Natural killer cell (primary cell): Measurements from ENCODE around the gene AIP. TPM values are rescaled to one million over a fixed set of nuclear protein-coding genes. Genes with fewer than 3 reads are reported as not detected.
A peak's percentile ranks its signal among the peaks of the same experiment; 100 is the strongest.

Source experiments
- ATAC-seq, 3 donors: fragments of 150-1000 bp in 2 of 3; fragments of 200-7000 bp in 1 of 3; cut with Tn5 transposase; 1 replicate in 1 of 3; 2 replicates in 2 of 3; pipeline ENCODE4 v1.10.0; 2021; ENCODE audit warnings: mild to moderate bottlenecking in 2 of 3, moderate library complexity in 2 of 3
- DNase-seq, 2 donors: peaks; one replicate each; pipeline versions ENCODE4 v3.0.0 to v3.0.0-alpha.2; 2013 to 2021; ENCODE audit warnings: mixed read lengths in 1 of 2
- H3K27ac ChIP-seq: one replicate; pipeline ENCODE4 v1.5.1; 2013; ENCODE audit warnings: mild to moderate bottlenecking, low read length
- H3K27me3 ChIP-seq: one replicate; pipeline ENCODE4 v1.6.1; 2013; ENCODE audit warnings: low read length; ENCODE audit not compliant: control insufficient read depth, insufficient read depth
- H3K36me3 ChIP-seq: one replicate; pipeline ENCODE4 v1.6.1; 2013; ENCODE audit warnings: low read length; ENCODE audit not compliant: control insufficient read depth, insufficient read depth
- H3K4me1 ChIP-seq: one replicate; pipeline ENCODE4 v1.6.1; 2013; ENCODE audit warnings: low read length; ENCODE audit not compliant: control insufficient read depth, insufficient read depth
- H3K4me3 ChIP-seq: one replicate; pipeline ENCODE4 v1.5.1; 2013; ENCODE audit warnings: low read length
- H3K9me3 ChIP-seq: one replicate; pipeline ENCODE4 v1.6.1; 2013; ENCODE audit warnings: low read length; ENCODE audit not compliant: control insufficient read depth, insufficient read depth
- H3K27ac Mint-ChIP-seq, 2 donors: one replicate each; pipeline ENCODE4 v1.8.0; 2022; ENCODE audit warnings: mild to moderate bottlenecking in 2 of 2, mixed read lengths in 2 of 2, moderate library complexity in 1 of 2
- H3K27me3 Mint-ChIP-seq, 2 donors: one replicate each; pipeline ENCODE4 v1.8.0; 2022; ENCODE audit warnings: low read depth in 2 of 2, mixed read lengths in 2 of 2
- H3K36me3 Mint-ChIP-seq: one replicate; pipeline ENCODE4 v1.8.0; 2022; ENCODE audit warnings: mixed read lengths
- H3K4me1 Mint-ChIP-seq, 2 donors: one replicate each; pipeline ENCODE4 v1.8.0; 2022; ENCODE audit warnings: mixed read lengths in 2 of 2
- H3K4me3 Mint-ChIP-seq: one replicate; pipeline ENCODE4 v1.8.0; 2022; ENCODE audit warnings: mild to moderate bottlenecking, moderate library complexity, mixed read lengths
- H3K9me3 Mint-ChIP-seq, 2 donors: one replicate each; pipeline ENCODE4 v1.8.0; 2022; ENCODE audit warnings: mixed read lengths in 2 of 2
- WGBS: methylation state at CpG from one replicate; pipeline ENCODE4 v1.1.7; 2013; ENCODE audit warnings: missing lambda C conversion rate; ENCODE audit not compliant: insufficient coverage; 5-methylcytosine and 5-hydroxymethylcytosine counted together
- intact Hi-C: fragments of 100-400 bp; cut with micrococcal nuclease; formaldehyde crosslinking; loops from one replicate; pipeline ENCODE4 v1.14.2; 2022
- total RNA-seq, 4 donors: library from RNA; stranded (reverse); fragments of 120-200 nt in 1 of 4; gene quantifications; one replicate each; pipeline versions ENCODE4 v1.2.3 to v1.2.4, GENCODE V29; 2013 to 2022
- TF ChIP-seq, protein P1 (sequence below): fragments of 200-600 bp; IDR thresholded peaks from one replicate; pipeline ENCODE4 v1.8.0; 2022; ENCODE audit warnings: antibody characterized with exemption

The AIP gene
- total RNA-seq, 3 donors from 2014 or later (not counting 1 experiment from before 2014, with no cell fraction given): 93.3 to 113 (median 98.1) TPM

DNA sequence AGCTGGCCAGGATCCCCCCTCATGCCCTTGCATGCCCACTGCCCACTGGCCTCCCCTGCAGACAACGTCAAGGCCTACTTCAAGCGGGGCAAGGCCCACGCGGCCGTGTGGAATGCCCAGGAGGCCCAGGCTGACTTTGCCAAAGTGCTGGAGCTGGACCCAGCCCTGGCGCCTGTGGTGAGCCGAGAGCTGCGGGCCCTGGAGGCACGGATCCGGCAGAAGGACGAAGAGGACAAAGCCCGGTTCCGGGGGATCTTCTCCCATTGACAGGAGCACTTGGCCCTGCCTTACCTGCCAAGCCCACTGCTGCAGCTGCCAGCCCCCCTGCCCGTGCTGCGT lies 7.9 kb downstream of the AIP start:
- no peaks in the 10 kb centered on the region for H3K9me3 Mint-ChIP-seq
- Histone ChIP-seq H3K9me3 (no peaks in the 10 kb centered on the region), H3K27ac (no peak overlapping the region), H3K27me3 (no peaks in the 10 kb centered on the region), H3K4me3 (no peak overlapping the region), H3K4me1 (peaks cover 27% of the 10 kb centered on the region), H3K36me3 (peaks cover 79% of the 10 kb centered on the region)
- TF ChIP-seq, protein P1, sequence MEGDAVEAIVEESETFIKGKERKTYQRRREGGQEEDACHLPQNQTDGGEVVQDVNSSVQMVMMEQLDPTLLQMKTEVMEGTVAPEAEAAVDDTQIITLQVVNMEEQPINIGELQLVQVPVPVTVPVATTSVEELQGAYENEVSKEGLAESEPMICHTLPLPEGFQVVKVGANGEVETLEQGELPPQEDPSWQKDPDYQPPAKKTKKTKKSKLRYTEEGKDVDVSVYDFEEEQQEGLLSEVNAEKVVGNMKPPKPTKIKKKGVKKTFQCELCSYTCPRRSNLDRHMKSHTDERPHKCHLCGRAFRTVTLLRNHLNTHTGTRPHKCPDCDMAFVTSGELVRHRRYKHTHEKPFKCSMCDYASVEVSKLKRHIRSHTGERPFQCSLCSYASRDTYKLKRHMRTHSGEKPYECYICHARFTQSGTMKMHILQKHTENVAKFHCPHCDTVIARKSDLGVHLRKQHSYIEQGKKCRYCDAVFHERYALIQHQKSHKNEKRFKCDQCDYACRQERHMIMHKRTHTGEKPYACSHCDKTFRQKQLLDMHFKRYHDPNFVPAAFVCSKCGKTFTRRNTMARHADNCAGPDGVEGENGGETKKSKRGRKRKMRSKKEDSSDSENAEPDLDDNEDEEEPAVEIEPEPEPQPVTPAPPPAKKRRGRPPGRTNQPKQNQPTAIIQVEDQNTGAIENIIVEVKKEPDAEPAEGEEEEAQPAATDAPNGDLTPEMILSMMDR: no peak
- H3K4me1 Mint-ChIP-seq: peaks cover 23 to 29% of the 10 kb centered on the region in 2 donors
- no peaks in the 10 kb centered on the region for H3K36me3 Mint-ChIP-seq
- H3K27ac Mint-ChIP-seq: peak overlapping the region in 1 of 2 donors; percentile 33
- DNase-seq: no peak
- WGBS: 97% methylated on average over 15 of the region's 15 CpGs
- intact Hi-C loops: no loop called here
- H3K4me3 Mint-ChIP-seq: no peak overlapping the region
- ATAC-seq: no peak
- H3K27me3 Mint-ChIP-seq: no peaks in the 10 kb centered on the region

DNA sequence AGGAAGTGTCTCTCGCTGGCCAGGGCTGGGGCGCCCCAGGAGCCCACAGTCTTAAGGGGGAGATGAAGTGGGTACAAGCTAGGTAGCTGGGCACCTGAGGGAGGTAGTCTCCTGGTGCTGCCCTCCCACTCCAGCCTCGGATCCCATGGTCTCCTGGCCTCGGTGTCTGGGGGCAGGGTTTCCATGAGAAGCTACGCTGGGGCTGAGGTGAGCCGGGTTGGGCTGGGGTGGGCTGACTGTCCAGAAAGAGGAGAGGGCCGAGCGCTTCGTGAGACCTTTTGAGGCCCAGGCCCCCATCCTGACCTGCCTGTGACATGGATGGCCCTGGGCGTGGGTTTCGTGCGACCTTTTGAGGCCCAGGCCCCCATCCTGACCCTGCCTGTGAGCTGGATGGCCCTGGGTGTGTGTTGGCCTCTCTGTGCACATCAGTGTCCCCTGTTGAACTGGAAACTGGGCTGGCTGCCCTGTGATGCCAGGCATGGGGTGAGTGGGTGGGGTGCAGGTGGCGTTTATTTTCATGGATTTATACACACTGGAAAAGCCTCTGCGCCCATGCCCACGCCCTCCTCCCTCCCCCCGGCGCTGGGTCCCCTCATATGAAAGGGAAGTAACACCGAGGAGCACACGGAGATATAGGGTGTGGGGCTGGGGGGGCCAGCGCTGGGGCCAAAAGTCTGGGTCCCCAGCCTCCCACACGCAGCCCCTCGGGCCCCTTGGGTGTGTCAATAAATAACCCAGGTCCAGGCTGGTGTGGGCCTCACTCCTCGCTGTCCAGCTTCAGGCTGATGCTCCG lies 8.6 kb downstream of the AIP start:
- Mint-ChIP-seq H3K27me3 (no peaks in the 10 kb centered on the region), H3K4me3 (no peak overlapping the region), H3K9me3 (no peaks in the 10 kb centered on the region), H3K36me3 (no peaks in the 10 kb centered on the region), H3K4me1 (peaks cover 15 to 21% of the 10 kb centered on the region in 2 donors), H3K27ac (peak overlapping the region in 1 of 2 donors; percentile 33)
- DNase-seq (no peak), ATAC-seq (no peak)
- intact Hi-C loops: no loop called here
- 93% methylated on average over 24 of the region's 24 CpGs for WGBS
- Histone ChIP-seq H3K4me1 (peaks cover 19% of the 10 kb centered on the region), H3K27me3 (no peaks in the 10 kb centered on the region), H3K4me3 (no peak overlapping the region), H3K9me3 (no peaks in the 10 kb centered on the region), H3K36me3 (peaks cover 85% of the 10 kb centered on the region), H3K27ac (no peak overlapping the region)
- TF ChIP-seq, protein P1: no peak

DNA sequence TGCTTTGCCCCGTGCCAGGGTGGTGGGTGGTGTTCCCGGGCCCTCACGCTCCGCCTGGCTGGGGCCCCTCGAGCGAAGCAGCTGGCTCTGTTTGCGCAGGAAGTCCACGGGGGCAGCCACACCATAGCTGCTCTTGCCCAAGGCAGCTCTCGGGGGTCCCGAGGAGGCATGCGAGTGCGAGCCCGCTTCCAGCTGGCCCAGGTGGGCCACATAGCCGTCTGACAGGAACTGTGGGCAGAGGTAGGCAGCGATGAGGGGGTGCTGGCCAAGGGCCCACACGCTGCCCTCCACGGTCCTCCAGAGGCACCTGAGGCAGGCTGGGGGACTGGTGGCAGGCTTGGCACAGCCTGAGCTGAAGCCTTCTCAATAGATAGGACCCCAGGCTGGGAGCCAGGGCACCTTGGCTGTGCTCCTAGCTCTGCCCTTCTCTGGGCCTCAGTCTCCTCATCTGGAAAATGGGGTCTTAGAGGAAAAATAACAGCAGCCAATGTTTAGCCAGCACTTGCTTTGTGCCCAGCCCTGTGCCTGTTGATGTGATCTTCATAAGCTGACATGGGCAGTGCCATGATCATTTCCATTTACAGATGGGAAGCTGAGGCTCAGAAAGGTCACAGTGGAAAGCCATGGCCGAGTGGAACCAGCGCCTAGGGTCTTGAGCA lies 9.4 kb downstream of the AIP start:
- Histone ChIP-seq H3K27ac (no peak overlapping the region), H3K27me3 (no peaks in the 10 kb centered on the region)

More for the DNA sequence above, 9.4 kb downstream of the AIP start:
- Histone ChIP-seq H3K4me3 (no peak overlapping the region), H3K9me3 (no peaks in the 10 kb centered on the region), H3K36me3 (peaks cover 85% of the 10 kb centered on the region), H3K4me1 (peaks cover 12% of the 10 kb centered on the region)
- intact Hi-C loops: no loop called here
- Mint-ChIP-seq H3K27me3 (no peaks in the 10 kb centered on the region), H3K9me3 (no peaks in the 10 kb centered on the region), H3K36me3 (no peaks in the 10 kb centered on the region), H3K4me1 (peaks cover 14 to 19% of the 10 kb centered on the region in 2 donors), H3K4me3 (no peak overlapping the region), H3K27ac (no peak overlapping the region)
- DNase-seq (no peak), ATAC-seq (no peak)
- TF ChIP-seq, protein P1: no peak
- 95% methylated on average over 19 of the region's 19 CpGs for WGBS
